A549 (cell line): ENCODE results near the gene TACR1. TPM values are rescaled to one million over a fixed set of nuclear protein-coding genes. Genes with fewer than 3 reads are reported as not detected.

Source experiments
- ATAC-seq, 2 experiments: fragments of 200-7000 bp in 1 of 2; fragments of >200 bp in 1 of 2; cut with Nextera tagmentation in 1 of 2; cut with Tn5 transposase in 1 of 2; 3 replicates each; pipeline versions ENCODE4 v1.8.0 to v1.9.1; 2018 to 2020; ENCODE audit warnings: mild to moderate bottlenecking in 1 of 2, moderate library complexity in 1 of 2
- CTCF ChIA-PET: fragments of 300-600 bp; sonication (Branson Sonifier 250); formaldehyde crosslinking; extraction: SDS; loops from one replicate; lab custom pipeline; 2021; ENCODE audit warnings: antibody characterized with exemption, inconsistent platforms; lab: Yijun Ruan, JAX
- POLR2A ChIA-PET: fragments of 350-600 bp; formaldehyde crosslinking; extraction: SDS; loops from one replicate; lab custom pipeline; 2021; ENCODE audit warnings: antibody characterized with exemption, inconsistent platforms; lab: Yijun Ruan, JAX
- DNase-seq, 2 experiments: peaks; one replicate each; pipeline versions ENCODE4 v3.0.0 to v3.0.0-alpha.2; 2011 to 2016; ENCODE audit warnings: low read depth in 1 of 2, low spot score in 1 of 2
- FAIRE-seq: peaks from 2 replicates; lab custom pipeline; 2011; peaks lifted over from hg19 to GRCh38; lab: Jason Lieb, UNC
- H3K27ac ChIP-seq, 2 experiments: fragments of >200 bp; sonication (Bioruptor Twin); formaldehyde crosslinking; 3 replicates each; pipeline ENCODE4 v1.5.1; 2016 to 2017
- H3K4me1 ChIP-seq: fragments of >200 bp; sonication (Bioruptor Twin); formaldehyde crosslinking; 3 replicates; pipeline ENCODE4 v1.6.1; 2016
- H3K4me2 ChIP-seq: fragments of >200 bp; sonication (Bioruptor Twin); formaldehyde crosslinking; 3 replicates; pipeline ENCODE4 v1.6.1; 2016
- H3K4me3 ChIP-seq: fragments of >200 bp; sonication (Bioruptor Twin); formaldehyde crosslinking; 3 replicates; pipeline ENCODE4 v1.5.1; 2016
- H3K9me3 ChIP-seq: fragments of >200 bp; sonication (Bioruptor Twin); formaldehyde crosslinking; 3 replicates; pipeline ENCODE4 v1.6.1; 2016
- ATOH8 ChIP-seq: fragments of 250-450 bp; sonication (Bioruptor Pico); IDR thresholded peaks from 2 replicates; pipeline ENCODE4 v1.5.0; 2020; ENCODE audit warnings: low read depth, mild to moderate bottlenecking, moderate library complexity
- CBX2 ChIP-seq: fragments of 200-600 bp; sonication (generic); IDR thresholded peaks from 2 replicates; pipeline ENCODE4 v1.6.1; 2016; ENCODE audit warnings: low read depth, mild to moderate bottlenecking, borderline replicate concordance
- CEBPB ChIP-seq, 2 experiments: fragments of >200 bp in 1 of 2; sonication (Bioruptor Twin) in 1 of 2; formaldehyde crosslinking in 1 of 2; IDR thresholded peaks; 2 replicates each; pipeline ENCODE4 v1.6.1; 2012 to 2016
- CHD2 ChIP-seq: fragments of 150-350 bp; IDR thresholded peaks from 2 replicates; pipeline ENCODE4 v1.6.1; 2014; ENCODE audit warnings: low read length; ENCODE audit not compliant: partially characterized antibody
- EHF ChIP-seq: fragments of 250-450 bp; sonication (Bioruptor Pico); IDR thresholded peaks from 2 replicates; pipeline ENCODE4 v1.5.0; 2020; ENCODE audit warnings: mild to moderate bottlenecking
- FOSB ChIP-seq: fragments of 250-450 bp; sonication (Bioruptor Pico); IDR thresholded peaks from 2 replicates; pipeline ENCODE4 v1.5.0; 2020; ENCODE audit warnings: mild to moderate bottlenecking, moderate library complexity
- FOXS1 ChIP-seq: fragments of 250-450 bp; sonication (Bioruptor Pico); IDR thresholded peaks from 2 replicates; pipeline ENCODE4 v1.5.0; 2020; ENCODE audit warnings: mild to moderate bottlenecking, moderate library complexity
- HES2 ChIP-seq: fragments of >200 bp; sonication (Bioruptor Twin); formaldehyde crosslinking; IDR thresholded peaks from 2 replicates; pipeline ENCODE4 v1.6.1; 2016
- HMGXB4 ChIP-seq: fragments of 250-450 bp; sonication (Bioruptor Pico); IDR thresholded peaks from 2 replicates; pipeline ENCODE4 v1.5.0; 2021; ENCODE audit warnings: mild to moderate bottlenecking, moderate library complexity, borderline replicate concordance
- HOXA7 ChIP-seq: fragments of 250-450 bp; sonication (Bioruptor Pico); IDR thresholded peaks from 2 replicates; pipeline ENCODE4 v1.5.0; 2020; ENCODE audit warnings: mild to moderate bottlenecking, moderate library complexity
- JUNB ChIP-seq: fragments of >200 bp; sonication (Bioruptor Twin); formaldehyde crosslinking; IDR thresholded peaks from 2 replicates; pipeline ENCODE4 v1.6.1; 2016
- KDM1A ChIP-seq: fragments of 200-600 bp; sonication (generic); IDR thresholded peaks from 2 replicates; pipeline ENCODE4 v1.6.1; 2016; ENCODE audit warnings: low read depth, mild to moderate bottlenecking
- NR3C1 ChIP-seq: fragments of >200 bp; sonication (Bioruptor Twin); formaldehyde crosslinking; IDR thresholded peaks from 3 replicates; pipeline ENCODE4 v1.6.1; 2017
- POLR2AphosphoS2 ChIP-seq: conservative IDR thresholded peaks from 2 replicates; pipeline ENCODE4 v1.6.1; 2012; ENCODE audit warnings: low read length, improper control_type of control experiment, inconsistent platforms
- RNF2 ChIP-seq: fragments of 200-600 bp; sonication (generic); IDR thresholded peaks from 2 replicates; pipeline ENCODE4 v1.6.1; 2016; ENCODE audit warnings: low read depth, mild to moderate bottlenecking, antibody characterized with exemption, moderate library complexity, borderline replicate concordance
- SMC3 ChIP-seq: fragments of >200 bp; sonication (Bioruptor Twin); formaldehyde crosslinking; IDR thresholded peaks from 3 replicates; pipeline ENCODE4 v1.6.1; 2018; ENCODE audit warnings: inconsistent platforms
- SREBF2 ChIP-seq: fragments of 450-650 bp; IDR thresholded peaks from 2 replicates; pipeline ENCODE4 v1.6.1; 2014; ENCODE audit warnings: mild to moderate bottlenecking, moderate library complexity
- USF2 ChIP-seq: fragments of 450-650 bp; IDR thresholded peaks from 2 replicates; pipeline ENCODE4 v1.6.1; 2014; ENCODE audit warnings: antibody characterized with exemption
- ZC3H11A ChIP-seq: fragments of 450-650 bp; IDR thresholded peaks from 2 replicates; pipeline ENCODE4 v1.6.1; 2014; ENCODE audit warnings: antibody characterized with exemption, mild to moderate bottlenecking
- ZFP36 ChIP-seq: fragments of 450-650 bp; IDR thresholded peaks from 2 replicates; pipeline ENCODE4 v1.6.1; 2014; ENCODE audit warnings: borderline replicate concordance; ENCODE audit not compliant: partially characterized antibody
- WGBS: methylation state at CpG from one replicate; pipeline ENCODE4 v1.1.6; 2017; ENCODE audit errors: missing lambda C conversion rate; 5-methylcytosine and 5-hydroxymethylcytosine counted together
- polyA plus RNA-seq, 4 experiments: library from polyadenylated mRNA; depleted of rRNA in 3 of 4; stranded (reverse); fragments of >200 nt; fragmentation: RNase III in 1 of 4; extraction: RNeasy Plus Mini Kit Qiagen cat#74134 plus additional on column Dnase treatment in 1 of 4; gene quantifications; 2 replicates in 3 of 4; 3 replicates in 1 of 4; pipeline ENCODE4 v1.2.3, GENCODE V29; 2011 to 2017

Gene TACR1
- polyA plus RNA-seq, 2 of the 4 experiments (the other 2 are of a cell fraction): 0.27 to 0.92 TPM

- Histone ChIP-seq H3K4me2 (no peak overlapping the region), H3K27ac (no peak overlapping the region), H3K4me3 (no peak overlapping the region), H3K4me1 (no peaks in the 10 kb centered on the region), H3K9me3 (no peaks in the 10 kb centered on the region)
- ATAC-seq: no peak
- no peak for FAIRE-seq
- CTCF ChIA-PET: no interaction called here
- POLR2A ChIA-PET: no interaction called here
- DNase-seq: no peak
- TF ChIP-seq EHF (no peak), ZC3H11A (peak; percentile 95)
- 79% methylated on average over 5 of the region's 5 CpGs for WGBS
Observed at GRCh38 chr2:75031906-75032803, 167.2 kb downstream of the TACR1 start.

GRCh38 chr2:75031171-75031570, 168.1 kb downstream of the TACR1 start:
- Histone ChIP-seq H3K9me3 (no peaks in the 10 kb centered on the region), H3K4me1 (peaks cover 1% of the 10 kb centered on the region; the same call in 1 of the 3 replicates), H3K4me2 (no peak overlapping the region), H3K27ac (no peak overlapping the region), H3K4me3 (no peak overlapping the region)
- no peak for TF ChIP-seq HOXA7 (CRISPR knock-in tag)
- TF ChIP-seq CHD2: no peak
- no peak for TF ChIP-seq POLR2AphosphoS2
- TF ChIP-seq USF2: no peak
- no peak for TF ChIP-seq HES2
- TF ChIP-seq KDM1A: no peak
- TF ChIP-seq CBX2: no peak
- TF ChIP-seq HMGXB4 (CRISPR knock-in tag): no peak
- no peak for TF ChIP-seq ATOH8 (CRISPR knock-in tag)
- TF ChIP-seq SREBF2: no peak
- no peak for TF ChIP-seq JUNB
- TF ChIP-seq CEBPB (IDR thresholded peaks at IDR 0.05): no peak
- no peak for TF ChIP-seq NR3C1
- TF ChIP-seq FOXS1 (CRISPR knock-in tag): no peak
- ATAC-seq (no peak), DNase-seq (no peak), FAIRE-seq (no peak)
- ChIA-PET CTCF (no interaction called here), POLR2A (no interaction called here)
- WGBS: 96% methylated on average over 6 of the region's 6 CpGs

- Histone ChIP-seq H3K9me3 (no peaks in the 10 kb centered on the region), H3K4me2 (no peak overlapping the region), H3K4me3 (no peak overlapping the region), H3K4me1 (peaks cover 6% of the 10 kb centered on the region; the same call in 1 of the 3 replicates), H3K27ac (no peak overlapping the region)
- no peak for FAIRE-seq
- CTCF ChIA-PET: interaction anchor here (0.7 to 0.9 kb wide), 2 partner anchors 18 to 34 kb away, joined by 3 read pairs; no protein-coding TSS in a partner anchor
- TF ChIP-seq HES2: no peak
- no peak for TF ChIP-seq ZFP36
- no peak for TF ChIP-seq RNF2
- no peak for TF ChIP-seq CEBPB (IDR thresholded peaks at IDR 0.05)
- no peak for TF ChIP-seq ATOH8 (CRISPR knock-in tag)
- TF ChIP-seq SMC3: no peak
- no peak for TF ChIP-seq FOSB
- DNase-seq: no peak
- WGBS: 56% methylated on average over 3 of the region's 3 CpGs
- ATAC-seq: no peak
- POLR2A ChIA-PET: no interaction called here
Observed at GRCh38 chr2:75030218-75031009, 168.9 kb downstream of the TACR1 start.
